Tibial nerve (tissue), 4 donors: ENCODE measurements around the gene PDE1A. TPM values are rescaled to one million over a fixed set of nuclear protein-coding genes. Genes with fewer than 3 reads are reported as not detected.

Experiments used
- DNase-seq, 2 donors: peaks; one replicate each; pipeline ENCODE4 v3.0.0-alpha.2; 2019; ENCODE audit warnings: low spot score in 2 of 2
- H3K27ac ChIP-seq, 4 donors: fragments of 200-600 bp; sonication (generic) in 3 of 4; one replicate each; pipeline ENCODE4 v1.5.1; 2017 to 2019; ENCODE audit warnings: mild to moderate bottlenecking in 1 of 4
- H3K27me3 ChIP-seq, 2 donors: fragments of 200-600 bp; sonication (generic) in 1 of 2; one replicate each; pipeline versions ENCODE4 v1.5.1 to v1.6.0; 2017 to 2019
- H3K36me3 ChIP-seq, 3 donors: fragments of 200-600 bp; sonication (generic); one replicate each; pipeline ENCODE4 v1.5.1; 2018 to 2019
- H3K4me1 ChIP-seq, 4 donors: fragments of 200-600 bp; sonication (generic) in 3 of 4; one replicate each; pipeline ENCODE4 v1.5.1; 2017 to 2019
- H3K4me3 ChIP-seq, 4 donors: fragments of 200-600 bp; sonication (generic) in 3 of 4; one replicate each; pipeline ENCODE4 v1.5.1; 2017 to 2019; ENCODE audit warnings: mild to moderate bottlenecking in 1 of 4, moderate library complexity in 1 of 4
- H3K9me3 ChIP-seq, 4 donors: fragments of 200-600 bp; sonication (generic) in 3 of 4; one replicate each; pipeline ENCODE4 v1.5.1; 2017 to 2019
- EP300 ChIP-seq, 2 donors: sonication (generic); formaldehyde crosslinking; IDR thresholded peaks; one replicate each; pipeline ENCODE4 v1.6.1; 2017; ENCODE audit warnings: antibody characterized with exemption in 2 of 2, mild to moderate bottlenecking in 1 of 2
- POLR2A ChIP-seq, 2 donors: fragments of 450-650 bp; IDR thresholded peaks; one replicate each; pipeline ENCODE4 v1.6.1; 2017; ENCODE audit warnings: antibody characterized with exemption in 2 of 2, mild to moderate bottlenecking in 2 of 2, moderate library complexity in 2 of 2
- WGBS, 2 donors: methylation state at CpG; one replicate each; pipeline ENCODE4 v1.1.5; 2018; 5-methylcytosine and 5-hydroxymethylcytosine counted together
- total RNA-seq, 4 donors: library from RNA; depleted of rRNA; stranded (reverse); fragments of >200 nt; gene quantifications; one replicate each; pipeline ENCODE4 v1.1.0, GENCODE V29; 2016
- TF ChIP-seq, protein P1 (sequence below), 5 experiments: fragments of 200-600 bp in 3 of 5; fragments of 450-650 bp in 2 of 5; sonication (generic) in 3 of 5; IDR thresholded peaks; one replicate each; pipeline ENCODE4 v1.5.1; 2016 to 2019; ENCODE audit warnings: antibody characterized with exemption in 5 of 5, mild to moderate bottlenecking in 3 of 5, moderate library complexity in 2 of 5

PDE1A gene
- total RNA-seq, 4 donors from 2014 or later = 21.6 to 51.8 (median 43.7) TPM

DNA sequence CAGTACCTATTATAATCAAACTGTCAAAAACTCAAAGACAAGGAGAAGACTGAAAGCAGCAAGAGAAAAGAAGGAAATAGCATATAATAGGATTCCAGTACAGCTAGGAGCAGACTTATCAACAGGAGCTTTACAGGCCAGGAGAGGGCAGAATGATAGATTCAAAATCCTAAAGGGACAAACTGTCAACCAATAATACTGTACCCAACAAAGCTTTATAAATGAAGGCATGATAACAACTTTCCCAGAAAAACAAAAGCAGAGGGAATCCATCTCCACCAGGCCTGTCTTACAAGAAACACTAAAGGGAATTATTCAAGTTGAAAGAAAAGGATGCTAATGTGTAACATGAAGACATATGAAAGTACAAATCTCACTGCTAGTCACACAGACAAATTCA lies 42.0 kb downstream of the PDE1A start:
- TF ChIP-seq POLR2A (IDR thresholded peaks at IDR 0.05) = no peak
- TF ChIP-seq EP300 (IDR thresholded peaks at IDR 0.05) = no peak
- TF ChIP-seq, protein P1, sequence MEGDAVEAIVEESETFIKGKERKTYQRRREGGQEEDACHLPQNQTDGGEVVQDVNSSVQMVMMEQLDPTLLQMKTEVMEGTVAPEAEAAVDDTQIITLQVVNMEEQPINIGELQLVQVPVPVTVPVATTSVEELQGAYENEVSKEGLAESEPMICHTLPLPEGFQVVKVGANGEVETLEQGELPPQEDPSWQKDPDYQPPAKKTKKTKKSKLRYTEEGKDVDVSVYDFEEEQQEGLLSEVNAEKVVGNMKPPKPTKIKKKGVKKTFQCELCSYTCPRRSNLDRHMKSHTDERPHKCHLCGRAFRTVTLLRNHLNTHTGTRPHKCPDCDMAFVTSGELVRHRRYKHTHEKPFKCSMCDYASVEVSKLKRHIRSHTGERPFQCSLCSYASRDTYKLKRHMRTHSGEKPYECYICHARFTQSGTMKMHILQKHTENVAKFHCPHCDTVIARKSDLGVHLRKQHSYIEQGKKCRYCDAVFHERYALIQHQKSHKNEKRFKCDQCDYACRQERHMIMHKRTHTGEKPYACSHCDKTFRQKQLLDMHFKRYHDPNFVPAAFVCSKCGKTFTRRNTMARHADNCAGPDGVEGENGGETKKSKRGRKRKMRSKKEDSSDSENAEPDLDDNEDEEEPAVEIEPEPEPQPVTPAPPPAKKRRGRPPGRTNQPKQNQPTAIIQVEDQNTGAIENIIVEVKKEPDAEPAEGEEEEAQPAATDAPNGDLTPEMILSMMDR (IDR thresholded peaks at IDR 0.05) = no peak
- Histone ChIP-seq H3K4me1 (no peaks in the 10 kb centered on the region), H3K36me3 (no peaks in the 10 kb centered on the region)

DNA sequence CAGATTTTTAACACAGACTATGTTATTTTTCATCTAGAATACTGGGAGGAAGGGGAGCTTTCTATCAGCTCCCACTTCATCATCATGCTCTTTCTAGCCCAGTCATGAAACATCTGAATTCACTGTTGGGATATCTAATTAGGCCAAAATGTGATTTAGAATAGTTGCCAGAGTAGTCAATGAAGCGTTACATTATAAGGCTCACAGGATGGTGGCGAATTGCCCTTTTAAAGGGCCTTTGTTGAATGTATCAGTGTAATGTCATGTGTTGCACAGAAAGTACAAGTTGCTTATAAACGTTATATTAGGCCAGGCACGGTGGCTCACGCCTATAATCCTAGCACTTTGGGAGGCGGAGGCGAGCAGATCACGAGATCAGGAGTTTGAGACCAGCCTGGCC lies 45.6 kb downstream of the PDE1A start:
- WGBS, 2 donors = 80 to 81% methylated on average over 8 of the region's 8 CpGs
- no peaks in the 10 kb centered on the region for H3K27me3 ChIP-seq
- no peak for DNase-seq
- H3K4me1 ChIP-seq = peaks cover 0 to 13% (median 0%) of the 10 kb centered on the region in 4 donors
- no peak overlapping the region for H3K27ac ChIP-seq
- H3K9me3 ChIP-seq = peaks cover 0 to 38% (median 6%) of the 10 kb centered on the region in 4 donors
- TF ChIP-seq POLR2A (IDR thresholded peaks at IDR 0.05) = no peak
- no peak for TF ChIP-seq EP300 (IDR thresholded peaks at IDR 0.05)
- TF ChIP-seq, protein P1 (IDR thresholded peaks at IDR 0.05) = no peak
- peaks cover 0 to 5% (median 0%) of the 10 kb centered on the region in 3 donors for H3K36me3 ChIP-seq
- no peak overlapping the region for H3K4me3 ChIP-seq

More for the DNA sequence above, 42.0 kb downstream of the PDE1A start:
- DNase-seq = no peak
- no peaks in the 10 kb centered on the region for H3K27me3 ChIP-seq
- H3K27ac ChIP-seq = no peak overlapping the region
- H3K4me3 ChIP-seq = no peak overlapping the region
- H3K9me3 ChIP-seq = peaks cover 0 to 28% (median 4%) of the 10 kb centered on the region in 4 donors

DNA sequence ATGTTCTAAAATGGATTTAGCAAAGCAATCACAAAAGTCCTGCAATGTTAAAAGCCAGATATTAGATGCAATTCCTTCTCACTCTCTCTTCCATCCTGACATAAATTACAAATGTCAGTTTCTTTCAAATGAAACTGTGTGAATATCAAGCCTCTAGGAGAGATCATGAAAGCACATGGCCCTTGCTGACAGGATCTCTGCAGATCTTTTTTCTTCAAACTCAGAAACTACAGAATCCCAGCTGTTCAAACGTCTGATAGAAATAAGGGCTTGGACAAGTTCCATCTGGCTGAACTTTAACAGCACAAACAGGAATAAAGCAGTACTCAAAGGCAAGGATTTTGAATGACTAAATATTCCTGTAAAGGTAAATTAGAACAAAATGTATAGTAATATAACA lies 47.6 kb downstream of the PDE1A start:
- 0 to 11% methylated on average over 1 of the region's 1 CpG for WGBS, 2 donors
- H3K27ac ChIP-seq = no peak overlapping the region
- TF ChIP-seq, protein P1 (IDR thresholded peaks at IDR 0.05) = no peak
- TF ChIP-seq EP300 (IDR thresholded peaks at IDR 0.05) = no peak
- TF ChIP-seq POLR2A (IDR thresholded peaks at IDR 0.05) = no peak

DNA sequence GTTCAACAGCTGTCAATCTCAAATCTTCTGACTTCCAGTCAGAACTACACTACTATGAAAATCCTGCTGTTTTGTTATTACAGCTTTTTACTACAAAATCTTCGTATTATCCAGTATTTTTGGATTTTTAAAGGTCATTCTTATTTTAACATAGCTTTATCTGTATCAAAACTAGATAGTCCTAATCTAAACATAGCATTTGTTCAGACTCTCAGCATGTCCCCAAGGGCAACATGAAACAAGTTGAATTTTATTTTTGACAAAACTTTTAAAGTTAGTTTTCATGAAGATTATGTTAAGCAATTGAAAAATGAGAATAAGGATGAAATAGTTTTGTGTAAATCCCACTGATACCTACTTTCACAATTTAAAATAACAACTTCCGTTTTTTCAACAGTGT lies 48.1 kb downstream of the PDE1A start:
- Histone ChIP-seq H3K4me3 (no peak overlapping the region), H3K27me3 (no peaks in the 10 kb centered on the region), H3K27ac (no peak overlapping the region), H3K36me3 (peaks cover 0 to 5% (median 0%) of the 10 kb centered on the region in 3 donors), H3K4me1 (peaks cover 0 to 13% (median 0%) of the 10 kb centered on the region in 4 donors), H3K9me3 (peaks cover 0 to 29% (median 2%) of the 10 kb centered on the region in 4 donors)
- TF ChIP-seq, protein P1 (IDR thresholded peaks at IDR 0.05) = no peak
- TF ChIP-seq EP300 (IDR thresholded peaks at IDR 0.05) (no peak), POLR2A (IDR thresholded peaks at IDR 0.05) (no peak)
- WGBS, 2 donors = 21 to 25% methylated on average over 2 of the region's 2 CpGs
- DNase-seq = no peak

More for the DNA sequence above, 47.6 kb downstream of the PDE1A start:
- H3K4me1 ChIP-seq = peaks cover 0 to 13% (median 0%) of the 10 kb centered on the region in 4 donors
- H3K36me3 ChIP-seq = peaks cover 0 to 5% (median 0%) of the 10 kb centered on the region in 3 donors
- no peaks in the 10 kb centered on the region for H3K27me3 ChIP-seq
- H3K4me3 ChIP-seq = no peak overlapping the region
- peaks cover 0 to 33% (median 2%) of the 10 kb centered on the region in 4 donors for H3K9me3 ChIP-seq
- no peak for DNase-seq

DNA sequence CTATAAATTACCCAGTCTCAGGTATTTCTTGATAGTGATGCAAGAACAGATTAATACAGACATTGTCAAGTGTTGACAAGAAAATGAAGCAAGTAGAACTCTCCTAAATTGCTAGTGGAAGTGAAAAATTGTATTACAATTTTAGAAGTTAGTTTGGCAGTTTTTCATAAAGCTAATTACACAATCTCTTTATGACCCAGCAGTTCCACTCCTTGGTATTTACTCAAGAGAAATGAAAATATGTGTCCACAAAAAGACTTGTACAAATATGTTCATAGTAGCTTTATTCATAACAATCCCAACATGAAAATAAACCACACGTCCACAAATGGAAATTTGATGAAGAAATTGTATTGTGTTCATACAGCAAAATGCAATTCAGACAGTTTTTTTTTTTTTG lies 49.4 kb downstream of the PDE1A start:
- TF ChIP-seq, protein P1 (IDR thresholded peaks at IDR 0.05) = no peak
- TF ChIP-seq POLR2A (IDR thresholded peaks at IDR 0.05) (no peak), EP300 (IDR thresholded peaks at IDR 0.05) (no peak)
- peaks cover 0 to 5% (median 0%) of the 10 kb centered on the region in 3 donors for H3K36me3 ChIP-seq
- peaks cover 0 to 18% (median 0%) of the 10 kb centered on the region in 4 donors for H3K4me1 ChIP-seq
- peaks cover 0 to 30% (median 2%) of the 10 kb centered on the region in 4 donors for H3K9me3 ChIP-seq
- no peaks in the 10 kb centered on the region for H3K27me3 ChIP-seq
- 33 to 42% methylated on average over 1 of the region's 1 CpG for whole genome bisulfite sequencing, 2 donors
- no peak for DNase-seq
- H3K27ac ChIP-seq = no peak overlapping the region
- no peak overlapping the region for H3K4me3 ChIP-seq
